Stomach smooth muscle (tissue), 2 donors: ENCODE data around the gene ZFP62.

Source experiments
- H3K27ac ChIP-seq: one replicate; pipeline ENCODE4 v1.7.0; 2013; ENCODE audit warnings: mild to moderate bottlenecking, low read length, inconsistent platforms
- H3K27me3 ChIP-seq, 2 donors: one replicate each; pipeline ENCODE4 v1.7.0; 2013; ENCODE audit warnings: low read length in 2 of 2; ENCODE audit not compliant: insufficient read depth in 2 of 2, control insufficient read depth in 1 of 2
- H3K36me3 ChIP-seq, 2 donors: one replicate each; pipeline ENCODE4 v1.7.0; 2013; ENCODE audit warnings: low read length in 2 of 2; ENCODE audit not compliant: control insufficient read depth in 2 of 2, insufficient read depth in 2 of 2
- H3K4me1 ChIP-seq: one replicate; pipeline ENCODE4 v1.7.0; 2013; ENCODE audit warnings: low read length; ENCODE audit not compliant: control insufficient read depth, insufficient read depth
- H3K4me3 ChIP-seq, 2 donors: one replicate each; pipeline ENCODE4 v1.7.0; 2013; ENCODE audit warnings: low read length in 2 of 2
- H3K9ac ChIP-seq, 2 donors: one replicate each; pipeline ENCODE4 v1.7.0; 2013; ENCODE audit warnings: low read length in 2 of 2, mild to moderate bottlenecking in 1 of 2
- H3K9me3 ChIP-seq, 2 donors: one replicate each; pipeline ENCODE4 v1.7.0; 2013; ENCODE audit warnings: low read length in 2 of 2; ENCODE audit not compliant: control insufficient read depth in 2 of 2
- donor health status: healthy.
- donor health status: Pancreatic carcinoma.

ZFP62 gene

GRCh38 chr5:180801596-180802324 lies 59.3 kb downstream of the ZFP62 start:
- H3K27me3 ChIP-seq = no peaks in the 10 kb centered on the region
- no peaks in the 10 kb centered on the region for H3K9me3 ChIP-seq
- peaks cover 73% of the 10 kb centered on the region for H3K4me1 ChIP-seq
- H3K27ac ChIP-seq = peak overlapping the region; percentile 82
- peak overlapping the region; percentile 72 to 86 for H3K4me3 ChIP-seq
- H3K36me3 ChIP-seq = peaks cover 0 to 8% of the 10 kb centered on the region in 2 donors
- H3K9ac ChIP-seq = peak overlapping the region; percentile 83 to 85

- H3K4me3 ChIP-seq = peak overlapping the region in 1 of 2 donors; percentile 44
- H3K27me3 ChIP-seq = no peaks in the 10 kb centered on the region
- H3K27ac ChIP-seq = peak overlapping the region; percentile 32
- H3K4me1 ChIP-seq = peaks cover 67% of the 10 kb centered on the region
- H3K9me3 ChIP-seq = no peaks in the 10 kb centered on the region
- H3K36me3 ChIP-seq = peaks cover 3 to 5% of the 10 kb centered on the region in 2 donors
- peak overlapping the region in 1 of 2 donors; percentile 47 for H3K9ac ChIP-seq
Observed at GRCh38 chr5:180799902-180800801, 60.9 kb downstream of the ZFP62 start.

- Histone ChIP-seq H3K4me3 (peak overlapping the region in 1 of 2 donors; percentile 44), H3K9ac (no peak overlapping the region), H3K36me3 (peaks cover 3 to 7% of the 10 kb centered on the region in 2 donors), H3K27me3 (no peaks in the 10 kb centered on the region), H3K9me3 (no peaks in the 10 kb centered on the region), H3K4me1 (peaks cover 58% of the 10 kb centered on the region), H3K27ac (peak overlapping the region; percentile 6)
Observed at GRCh38 chr5:180799194-180799593, 61.9 kb downstream of the ZFP62 start.

GRCh38 chr5:180798193-180798592 lies 62.9 kb downstream of the ZFP62 start:
- H3K9ac ChIP-seq = no peak overlapping the region
- peaks cover 3 to 7% of the 10 kb centered on the region in 2 donors for H3K36me3 ChIP-seq
- H3K4me1 ChIP-seq = peaks cover 51% of the 10 kb centered on the region
- peak overlapping the region in 1 of 2 donors; percentile 15 for H3K4me3 ChIP-seq
- no peaks in the 10 kb centered on the region for H3K9me3 ChIP-seq
- no peak overlapping the region for H3K27ac ChIP-seq
- H3K27me3 ChIP-seq = no peaks in the 10 kb centered on the region
